Nephron (organoid): ENCODE measurements around the gene CFAP61.

Experiments used
- H3K27ac Mint-ChIP-seq, 3 experiments: 2 replicates each; pipeline ENCODE4 v1.8.0; 2020; ENCODE audit warnings: mixed read lengths in 3 of 3, mild to moderate bottlenecking in 2 of 3, moderate library complexity in 1 of 3
- H3K27me3 Mint-ChIP-seq: 2 replicates; pipeline ENCODE4 v1.8.0; 2021; ENCODE audit warnings: low read depth, mild to moderate bottlenecking, moderate library complexity, mixed read lengths
- H3K36me3 Mint-ChIP-seq: 2 replicates; pipeline ENCODE4 v1.8.0; 2020; ENCODE audit warnings: low read depth, mixed read lengths
- H3K4me1 Mint-ChIP-seq: 2 replicates; pipeline ENCODE4 v1.8.0; 2020; ENCODE audit warnings: mixed read lengths
- H3K4me3 Mint-ChIP-seq, 3 experiments: 2 replicates each; pipeline ENCODE4 v1.8.0; 2020; ENCODE audit warnings: mild to moderate bottlenecking in 3 of 3, mixed read lengths in 3 of 3, moderate library complexity in 2 of 3
- H3K9me3 Mint-ChIP-seq: 2 replicates; pipeline ENCODE4 v1.8.0; 2020; ENCODE audit warnings: mixed read lengths
- TF ChIP-seq, protein P1 (sequence below), 3 experiments: fragments of 200-600 bp; sonication (generic); IDR thresholded peaks; one replicate each; pipeline ENCODE4 v1.5.0; 2021; ENCODE audit warnings: antibody characterized with exemption in 3 of 3; ENCODE audit not compliant: unreplicated experiment in 3 of 3

CFAP61 gene

GRCh38 chr20:20205141-20205861 lies 153.0 kb downstream of the CFAP61 start:
- Mint-ChIP-seq H3K9me3 (no peaks in the 10 kb centered on the region), H3K4me3 (no peak overlapping the region), H3K36me3 (no peaks in the 10 kb centered on the region), H3K27me3 (peaks cover 30% of the 10 kb centered on the region), H3K27ac (no peak overlapping the region), H3K4me1 (peaks cover 18% of the 10 kb centered on the region)
- TF ChIP-seq, protein P1, sequence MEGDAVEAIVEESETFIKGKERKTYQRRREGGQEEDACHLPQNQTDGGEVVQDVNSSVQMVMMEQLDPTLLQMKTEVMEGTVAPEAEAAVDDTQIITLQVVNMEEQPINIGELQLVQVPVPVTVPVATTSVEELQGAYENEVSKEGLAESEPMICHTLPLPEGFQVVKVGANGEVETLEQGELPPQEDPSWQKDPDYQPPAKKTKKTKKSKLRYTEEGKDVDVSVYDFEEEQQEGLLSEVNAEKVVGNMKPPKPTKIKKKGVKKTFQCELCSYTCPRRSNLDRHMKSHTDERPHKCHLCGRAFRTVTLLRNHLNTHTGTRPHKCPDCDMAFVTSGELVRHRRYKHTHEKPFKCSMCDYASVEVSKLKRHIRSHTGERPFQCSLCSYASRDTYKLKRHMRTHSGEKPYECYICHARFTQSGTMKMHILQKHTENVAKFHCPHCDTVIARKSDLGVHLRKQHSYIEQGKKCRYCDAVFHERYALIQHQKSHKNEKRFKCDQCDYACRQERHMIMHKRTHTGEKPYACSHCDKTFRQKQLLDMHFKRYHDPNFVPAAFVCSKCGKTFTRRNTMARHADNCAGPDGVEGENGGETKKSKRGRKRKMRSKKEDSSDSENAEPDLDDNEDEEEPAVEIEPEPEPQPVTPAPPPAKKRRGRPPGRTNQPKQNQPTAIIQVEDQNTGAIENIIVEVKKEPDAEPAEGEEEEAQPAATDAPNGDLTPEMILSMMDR (IDR thresholded peaks at IDR 0.05; ENCODE audit: unreplicated experiment in 3 of 3), result no peak

GRCh38 chr20:20205862-20206236 lies 153.5 kb downstream of the CFAP61 start:
- Mint-ChIP-seq H3K4me3 (no peak overlapping the region), H3K4me1 (peaks cover 18% of the 10 kb centered on the region), H3K36me3 (no peaks in the 10 kb centered on the region), H3K27me3 (peaks cover 30% of the 10 kb centered on the region), H3K27ac (no peak overlapping the region), H3K9me3 (no peaks in the 10 kb centered on the region)
- TF ChIP-seq, protein P1 (IDR thresholded peaks at IDR 0.05; ENCODE audit: unreplicated experiment in 3 of 3), result no peak

GRCh38 chr20:20206788-20207187 lies 154.5 kb downstream of the CFAP61 start:
- Mint-ChIP-seq H3K27ac (no peak overlapping the region), H3K36me3 (no peaks in the 10 kb centered on the region), H3K4me1 (peaks cover 19% of the 10 kb centered on the region), H3K9me3 (no peaks in the 10 kb centered on the region), H3K27me3 (peaks cover 24% of the 10 kb centered on the region), H3K4me3 (no peak overlapping the region)
- TF ChIP-seq, protein P1 (IDR thresholded peaks at IDR 0.05; ENCODE audit: unreplicated experiment in 3 of 3), result no peak

GRCh38 chr20:20207291-20207690 lies 155.0 kb downstream of the CFAP61 start:
- H3K9me3 Mint-ChIP-seq, result no peaks in the 10 kb centered on the region
- H3K27me3 Mint-ChIP-seq, result peaks cover 29% of the 10 kb centered on the region
- no peaks in the 10 kb centered on the region for H3K36me3 Mint-ChIP-seq
- H3K27ac Mint-ChIP-seq, result no peak overlapping the region
- H3K4me1 Mint-ChIP-seq, result peaks cover 19% of the 10 kb centered on the region
- no peak overlapping the region for H3K4me3 Mint-ChIP-seq
- TF ChIP-seq, protein P1 (IDR thresholded peaks at IDR 0.05; ENCODE audit: unreplicated experiment in 3 of 3), result no peak

GRCh38 chr20:20207872-20208271 lies 155.5 kb downstream of the CFAP61 start:
- Mint-ChIP-seq H3K27me3 (peaks cover 27% of the 10 kb centered on the region), H3K27ac (no peak overlapping the region), H3K9me3 (no peaks in the 10 kb centered on the region)

More at GRCh38 chr20:20207872-20208271, 155.5 kb downstream of the CFAP61 start:
- Mint-ChIP-seq H3K4me3 (no peak overlapping the region), H3K4me1 (peaks cover 19% of the 10 kb centered on the region), H3K36me3 (no peaks in the 10 kb centered on the region)
- TF ChIP-seq, protein P1 (IDR thresholded peaks at IDR 0.05; ENCODE audit: unreplicated experiment in 3 of 3), result no peak
